SU-DHL-6 (cell line): ENCODE measurements around the gene EEF1A2.

Experiments
- CTCF ChIP-seq: fragments of 200-600 bp; sonication (generic); IDR thresholded peaks from one replicate; pipeline ENCODE4 v1.5.1; 2017; ENCODE audit warnings: antibody characterized with exemption, mild to moderate bottlenecking, low read length, moderate library complexity; ENCODE audit not compliant: insufficient read depth, poor library complexity, severe bottlenecking
- EZH2phosphoT487 ChIP-seq: fragments of 200-600 bp; sonication (generic), shearing (Covaris generic); conservative IDR thresholded peaks from 2 replicates; pipeline ENCODE4 v1.6.1; 2018; ENCODE audit warnings: mild to moderate bottlenecking, antibody characterized with exemption, low read length, moderate library complexity, mixed read lengths

GRCh38 chr20:63493563-63494020 lies 5.3 kb downstream of the EEF1A2 start:
- TF ChIP-seq CTCF: no peak
- TF ChIP-seq EZH2phosphoT487: no peak
